Head of caudate nucleus (tissue), 42 donors: ENCODE results near the gene B4GALNT4.
"Not testable (repeated sequence)": the region's sequence is repeated elsewhere in the genome, so short reads cannot be mapped to it uniquely, and the experiment has no call there.

Experiments used
- DNase-seq, 42 donors: peaks; one replicate each; pipeline versions ENCODE4 v3.0.0 to v3.0.0-alpha.2; 2020 to 2021; ENCODE audit warnings: mixed read lengths in 7 of 42
- intact Hi-C: fragments of 100-400 bp; cut with DNase I; formaldehyde crosslinking; loops from one replicate; pipeline ENCODE4 v1.15.0; 2022

Gene B4GALNT4

GRCh38 chr11:384511-384910 is 15.2 kb downstream of the B4GALNT4 start:
- DNase-seq: no peak
- intact Hi-C loops: no loop called here

GRCh38 chr11:385594-386351 is 16.5 kb downstream of the B4GALNT4 start:
- peak in 1 of 42 donors; percentile 1 for DNase-seq
- intact Hi-C loops: no loop called here

GRCh38 chr11:386483-386882 is 17.2 kb downstream of the B4GALNT4 start:
- intact Hi-C loops: no loop called here
- DNase-seq: no peak

GRCh38 chr11:387193-387793 is 18.0 kb downstream of the B4GALNT4 start:
- no peak for DNase-seq
- intact Hi-C loops: no loop called here

- DNase-seq, intact Hi-C loops: not testable (repeated sequence)
Observed at GRCh38 chr11:389369-389768, 20.1 kb downstream of the B4GALNT4 start.

- DNase-seq: no peak
- intact Hi-C loops: no loop called here
Observed at GRCh38 chr11:390175-390574, 20.9 kb downstream of the B4GALNT4 start.

GRCh38 chr11:391117-392017 is 22.1 kb downstream of the B4GALNT4 start:
- peak in 1 of 42 donors; percentile 1 for DNase-seq
- intact Hi-C loops: no loop called here

- no peak for DNase-seq
- intact Hi-C loops: no loop called here
Observed at GRCh38 chr11:392102-392777, 22.9 kb downstream of the B4GALNT4 start.

GRCh38 chr11:393219-394033 is 24.1 kb downstream of the B4GALNT4 start:
- peak in 4 of 42 donors; percentile 35 to 64 (median 62) for DNase-seq
- intact Hi-C loops: no loop called here

- intact Hi-C loops: no loop called here
- DNase-seq: no peak
Observed at GRCh38 chr11:394034-394857, 24.9 kb downstream of the B4GALNT4 start, which contains the start of gene PKP3. Gene PKP3, plus strand, starts transcription at chr11:394209. Its CDS starts 84 bp downstream, at chr11:394293.

- no peak for DNase-seq
- intact Hi-C loops: no loop called here
Observed at GRCh38 chr11:394858-395655, 25.8 kb downstream of the B4GALNT4 start.

GRCh38 chr11:395866-396265 is 26.6 kb downstream of the B4GALNT4 start:
- DNase-seq: no peak
- intact Hi-C loops: no loop called here

GRCh38 chr11:396511-396947 is 27.2 kb downstream of the B4GALNT4 start:
- intact Hi-C loops: no loop called here

GRCh38 chr11:396948-397548 is 27.7 kb downstream of the B4GALNT4 start:
- intact Hi-C loops: no loop called here
- peak in 32 of 42 donors; percentile 21 to 79 (median 49) for DNase-seq

More at GRCh38 chr11:396511-396947, 27.2 kb downstream of the B4GALNT4 start:
- no peak for DNase-seq

GRCh38 chr11:398826-399225 is 29.5 kb downstream of the B4GALNT4 start:
- intact Hi-C loops: no loop called here

GRCh38 chr11:399731-400211 is 30.5 kb downstream of the B4GALNT4 start:
- no peak for DNase-seq
- intact Hi-C loops: no loop called here

More at GRCh38 chr11:398826-399225, 29.5 kb downstream of the B4GALNT4 start:
- DNase-seq: no peak
